OCI-LY7 (cell line): ENCODE results near the gene ESYT2.

Source experiments
- CTCF ChIP-seq: fragments of 200-600 bp; sonication (generic); conservative IDR thresholded peaks from 2 replicates; pipeline ENCODE4 v1.5.1; 2014; ENCODE audit warnings: mild to moderate bottlenecking, antibody characterized with exemption, low read length, moderate library complexity, mixed read lengths
- EZH2phosphoT487 ChIP-seq: fragments of 200-600 bp; sonication (generic); IDR thresholded peaks from 2 replicates; pipeline ENCODE4 v1.6.1; 2018; ENCODE audit warnings: low read depth, borderline replicate concordance, mild to moderate bottlenecking, mixed run types, antibody characterized with exemption, low read length, moderate library complexity, mixed read lengths

DNA sequence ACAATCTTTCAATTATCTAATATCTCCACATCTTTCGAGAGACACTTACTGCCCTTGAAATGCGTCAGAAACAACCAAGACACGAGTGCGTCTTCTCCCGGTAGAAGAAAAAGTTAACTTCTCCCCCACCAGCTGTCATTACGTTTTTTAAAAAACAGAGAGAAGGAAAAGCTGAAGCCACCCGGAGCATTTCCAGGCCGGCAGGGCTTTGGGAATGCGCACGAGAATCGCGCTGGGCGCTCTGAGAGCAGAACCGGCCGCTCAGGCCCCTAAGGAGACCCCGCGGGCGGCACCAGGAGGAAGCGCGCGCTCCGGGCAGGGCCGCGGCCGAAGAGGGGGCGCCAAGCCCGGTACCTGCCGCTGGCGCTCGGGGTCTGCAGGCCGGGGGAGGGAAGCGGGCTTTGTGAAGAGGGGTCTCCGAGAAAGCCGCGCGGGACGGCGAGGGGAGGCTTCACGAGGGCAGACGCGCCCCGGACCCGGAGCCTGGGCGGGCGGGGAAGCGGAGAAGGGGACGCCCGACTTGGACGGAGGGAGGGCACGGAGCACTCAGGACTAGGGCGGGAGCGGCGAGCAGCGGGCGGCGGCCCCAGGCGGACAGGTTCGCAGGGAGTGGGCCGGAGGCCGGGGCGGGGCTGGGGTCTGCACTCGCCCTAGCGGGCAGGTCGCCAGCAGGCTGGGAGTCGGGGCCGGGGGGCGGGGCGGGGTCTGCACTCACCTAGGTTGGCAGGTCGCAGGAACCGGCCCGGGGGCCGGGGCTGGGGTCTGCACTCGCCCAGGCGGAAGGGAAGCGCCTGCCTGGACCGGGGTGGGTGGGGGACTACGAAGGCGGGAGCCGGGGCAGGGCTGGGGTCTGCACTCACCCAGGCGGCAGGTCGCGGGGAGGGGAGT lies 932 bp downstream of the ESYT2 start:
- TF ChIP-seq CTCF (peak; percentile 26; the same call in 1 of the 2 replicates), EZH2phosphoT487 (no peak)
